Stomach (tissue), 9 donors: ENCODE results near the gene TENT5C. TPM values are rescaled to one million over a fixed set of nuclear protein-coding genes. Genes with fewer than 3 reads are reported as not detected.
A peak's percentile ranks its signal among the peaks of the same experiment; 100 is the strongest.

Source experiments
- DNase-seq, 2 donors: peaks; one replicate each; pipeline versions ENCODE4 v3.0.0 to v3.0.0-alpha.2; 2013 to 2019
- H3K27ac ChIP-seq, 5 donors: fragments of 200-600 bp in 4 of 5; sonication (generic) in 4 of 5; one replicate each; pipeline ENCODE4 v1.5.1; 2013 to 2019; ENCODE audit warnings: mild to moderate bottlenecking in 1 of 5, moderate library complexity in 1 of 5
- H3K27me3 ChIP-seq, 3 donors: fragments of 200-600 bp; sonication (generic); one replicate each; pipeline ENCODE4 v1.5.1; 2017 to 2019; ENCODE audit warnings: mixed run types in 1 of 3
- H3K36me3 ChIP-seq, 4 donors: fragments of 200-600 bp; sonication (generic); 1 replicate in 3 of 4; 2 replicates in 1 of 4; pipeline ENCODE4 v1.5.1; 2016 to 2019
- H3K4me1 ChIP-seq, 4 donors: fragments of 200-600 bp; sonication (generic); one replicate each; pipeline ENCODE4 v1.5.1; 2016 to 2019
- H3K4me3 ChIP-seq, 4 donors: fragments of 200-600 bp; sonication (generic) in 3 of 4; one replicate each; pipeline ENCODE4 v1.5.1; 2016 to 2019; ENCODE audit warnings: mild to moderate bottlenecking in 1 of 4
- H3K9me3 ChIP-seq, 4 donors: fragments of 200-600 bp; sonication (generic); one replicate each; pipeline ENCODE4 v1.5.1; 2016 to 2019
- EP300 ChIP-seq: sonication (generic); formaldehyde crosslinking; IDR thresholded peaks from one replicate; pipeline ENCODE4 v1.6.1; 2017; ENCODE audit warnings: antibody characterized with exemption
- POLR2A ChIP-seq, 4 donors: fragments of 450-650 bp; IDR thresholded peaks; one replicate each; pipeline ENCODE4 v1.6.1; 2016; ENCODE audit warnings: antibody characterized with exemption in 4 of 4, control low read depth in 2 of 4, mild to moderate bottlenecking in 1 of 4, moderate library complexity in 1 of 4
- POLR2AphosphoS5 ChIP-seq, 3 donors: sonication (generic); formaldehyde crosslinking; IDR thresholded peaks; one replicate each; pipeline ENCODE4 v1.6.1; 2016; ENCODE audit warnings: antibody characterized with exemption in 3 of 3
- WGBS, 5 donors: extraction: QIAGEN DNeasy Blood & Tissue Kit in 3 of 5; methylation state at CpG; one replicate each; pipeline versions ENCODE4 v1.1.5 to v1.1.7; 2013 to 2018; 5-methylcytosine and 5-hydroxymethylcytosine counted together
- intact Hi-C: fragments of 100-400 bp; cut with DNase I; formaldehyde crosslinking; loops from one replicate; pipeline ENCODE4 v1.15.1; 2023; ENCODE audit warnings: low total_unique reads
- polyA plus RNA-seq, 3 donors: library from polyadenylated mRNA; stranded (reverse); fragments of 200-250 nt; gene quantifications; one replicate each; pipeline ENCODE4 v1.2.3, GENCODE V29; 2013
- total RNA-seq, 5 donors: library from RNA; depleted of rRNA; stranded (reverse); fragments of >200 nt; gene quantifications; one replicate each; pipeline versions ENCODE4 v1.1.0 to v1.2.3, GENCODE V29; 2014 to 2016
- TF ChIP-seq, protein P1 (sequence below), 7 experiments: fragments of 450-650 bp in 4 of 7; fragments of 200-600 bp in 3 of 7; sonication (generic) in 3 of 7; IDR thresholded peaks; one replicate each; pipeline ENCODE4 v1.5.1; 2016 to 2019; ENCODE audit warnings: antibody characterized with exemption in 7 of 7, control low read depth in 2 of 7, mild to moderate bottlenecking in 1 of 7
- donor health status: healthy with polysubstance abuse.
- donor health status: Bipolar disorder and iron deficiency.
- donor health status: healthy.

Gene TENT5C
- total and polyA plus RNA-seq, 8 donors, result 6.0 to 28.1 (median 11.4) TPM

- DNase-seq, result no peak
- Histone ChIP-seq H3K27ac (peak overlapping the region in 1 of 5 donors; percentile 5), H3K27me3 (no peaks in the 10 kb centered on the region), H3K4me1 (peaks cover 18 to 27% (median 23%) of the 10 kb centered on the region in 4 donors), H3K36me3 (no peaks in the 10 kb centered on the region), H3K4me3 (no peak overlapping the region), H3K9me3 (no peaks in the 10 kb centered on the region)
- WGBS, 5 donors, result 80 to 91% (median 85%) methylated on average over 8 of the region's 8 CpGs
- TF ChIP-seq POLR2AphosphoS5 (IDR thresholded peaks at IDR 0.05) (no peak), EP300 (no peak), POLR2A (IDR thresholded peaks at IDR 0.05) (no peak)
- TF ChIP-seq, protein P1, sequence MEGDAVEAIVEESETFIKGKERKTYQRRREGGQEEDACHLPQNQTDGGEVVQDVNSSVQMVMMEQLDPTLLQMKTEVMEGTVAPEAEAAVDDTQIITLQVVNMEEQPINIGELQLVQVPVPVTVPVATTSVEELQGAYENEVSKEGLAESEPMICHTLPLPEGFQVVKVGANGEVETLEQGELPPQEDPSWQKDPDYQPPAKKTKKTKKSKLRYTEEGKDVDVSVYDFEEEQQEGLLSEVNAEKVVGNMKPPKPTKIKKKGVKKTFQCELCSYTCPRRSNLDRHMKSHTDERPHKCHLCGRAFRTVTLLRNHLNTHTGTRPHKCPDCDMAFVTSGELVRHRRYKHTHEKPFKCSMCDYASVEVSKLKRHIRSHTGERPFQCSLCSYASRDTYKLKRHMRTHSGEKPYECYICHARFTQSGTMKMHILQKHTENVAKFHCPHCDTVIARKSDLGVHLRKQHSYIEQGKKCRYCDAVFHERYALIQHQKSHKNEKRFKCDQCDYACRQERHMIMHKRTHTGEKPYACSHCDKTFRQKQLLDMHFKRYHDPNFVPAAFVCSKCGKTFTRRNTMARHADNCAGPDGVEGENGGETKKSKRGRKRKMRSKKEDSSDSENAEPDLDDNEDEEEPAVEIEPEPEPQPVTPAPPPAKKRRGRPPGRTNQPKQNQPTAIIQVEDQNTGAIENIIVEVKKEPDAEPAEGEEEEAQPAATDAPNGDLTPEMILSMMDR (IDR thresholded peaks at IDR 0.05), result no peak
- intact Hi-C loops, result no loop called here
Measured at GRCh38 chr1:117636637-117637425, 31.0 kb downstream of the TENT5C start.

GRCh38 chr1:117638141-117638540 is 32.3 kb downstream of the TENT5C start:
- TF ChIP-seq POLR2AphosphoS5 (IDR thresholded peaks at IDR 0.05) (no peak), EP300 (no peak), POLR2A (IDR thresholded peaks at IDR 0.05) (no peak)
- TF ChIP-seq, protein P1 (IDR thresholded peaks at IDR 0.05), result no peak
- Histone ChIP-seq H3K9me3 (no peaks in the 10 kb centered on the region), H3K27ac (no peak overlapping the region), H3K36me3 (no peaks in the 10 kb centered on the region), H3K27me3 (no peaks in the 10 kb centered on the region), H3K4me3 (no peak overlapping the region), H3K4me1 (peaks cover 9 to 14% (median 11%) of the 10 kb centered on the region in 4 donors)
- intact Hi-C loops, result no loop called here
- WGBS, 5 donors, result 0 to 75% (median 32%) methylated on average over 1 of the region's 1 CpG
- no peak for DNase-seq

GRCh38 chr1:117638759-117639158 is 32.9 kb downstream of the TENT5C start:
- peak in 1 of 2 donors; percentile 51 for DNase-seq
- no peaks in the 10 kb centered on the region for H3K27me3 ChIP-seq
- no peaks in the 10 kb centered on the region for H3K36me3 ChIP-seq
- 76 to 87% (median 79%) methylated on average over 4 of the region's 4 CpGs for WGBS, 5 donors
- intact Hi-C loops, result no loop called here
- TF ChIP-seq POLR2AphosphoS5 (IDR thresholded peaks at IDR 0.05) (no peak), EP300 (no peak), POLR2A (IDR thresholded peaks at IDR 0.05) (no peak)
- TF ChIP-seq, protein P1 (IDR thresholded peaks at IDR 0.05), result no peak
- H3K4me3 ChIP-seq, result no peak overlapping the region
- H3K4me1 ChIP-seq, result peaks cover 2 to 8% (median 5%) of the 10 kb centered on the region in 4 donors
- no peak overlapping the region for H3K27ac ChIP-seq
- H3K9me3 ChIP-seq, result no peaks in the 10 kb centered on the region

- 84 to 95% (median 90%) methylated on average over 4 of the region's 4 CpGs for WGBS, 5 donors
- no peak overlapping the region for H3K4me3 ChIP-seq
- no peaks in the 10 kb centered on the region for H3K4me1 ChIP-seq
- H3K27ac ChIP-seq, result no peak overlapping the region
- intact Hi-C loops, result no loop called here
- H3K27me3 ChIP-seq, result no peaks in the 10 kb centered on the region
- H3K36me3 ChIP-seq, result no peaks in the 10 kb centered on the region
- TF ChIP-seq, protein P1 (IDR thresholded peaks at IDR 0.05), result no peak
- TF ChIP-seq POLR2AphosphoS5 (IDR thresholded peaks at IDR 0.05) (no peak), POLR2A (IDR thresholded peaks at IDR 0.05) (no peak), EP300 (no peak)
- DNase-seq, result no peak
- no peaks in the 10 kb centered on the region for H3K9me3 ChIP-seq
Measured at GRCh38 chr1:117639741-117640140, 33.9 kb downstream of the TENT5C start.
